Measurements from ENCODE around the gene PLEKHA5. TPM values are rescaled to one million over a fixed set of nuclear protein-coding genes. Genes with fewer than 3 reads are reported as not detected.
"Not testable (repeated sequence)": the region's sequence is repeated elsewhere in the genome, so short reads cannot be mapped to it uniquely, and the experiment has no call there.

The PLEKHA5 gene
- total RNA-seq, 1 experiment from 2014 or later, result 14.0 TPM

- CTCF ChIA-PET, result no interaction called here
- DNase-seq (ENCODE audit: low spot score), result no peak
- POLR2A ChIA-PET (ENCODE audit: low non-redundant PET), result no interaction called here
- no peak overlapping the region for H3K27ac ChIP-seq (ENCODE audit: low read depth, low read length, poor library complexity, severe bottlenecking)
- no TSS peak for BruUV-seq (replicated peaks)
- H3K27me3 ChIP-seq (replicated peaks; ENCODE audit: insufficient read depth, low read depth, low read length, poor library complexity), result no peaks in the 10 kb centered on the region
- TF ChIP-seq CTCF (conservative IDR thresholded peaks at IDR 0.05; ENCODE audit: low read depth, low read length) (no peak), EZH2 (IDR thresholded peaks at IDR 0.05; ENCODE audit: borderline replicate concordance, low read depth, low read length, poor library complexity, severe bottlenecking) (no peak)
- no peaks in the 10 kb centered on the region for H3K4me1 ChIP-seq (ENCODE audit: insufficient read depth, low read length, poor library complexity, severe bottlenecking)
- H3K9me3 ChIP-seq (ENCODE audit: low read depth, low read length, poor library complexity, severe bottlenecking), result no peaks in the 10 kb centered on the region
- intact Hi-C loops (cut with micrococcal nuclease; ENCODE audit: unreplicated experiment), result no loop called here
- H3K4me3 ChIP-seq (ENCODE audit: low read depth, low read length, poor library complexity, severe bottlenecking), result no peak overlapping the region
- no peaks in the 10 kb centered on the region for H3K36me3 ChIP-seq (ENCODE audit: insufficient read depth, low read length, poor library complexity, severe bottlenecking)
Observed at GRCh38 chr12:19169222-19169621, 39.7 kb downstream of the PLEKHA5 start.

- H3K36me3 ChIP-seq (ENCODE audit: insufficient read depth, low read length, poor library complexity, severe bottlenecking); H3K27ac ChIP-seq (ENCODE audit: low read depth, low read length, poor library complexity, severe bottlenecking); H3K4me3 ChIP-seq (ENCODE audit: low read depth, low read length, poor library complexity, severe bottlenecking); intact Hi-C loops (cut with micrococcal nuclease; ENCODE audit: unreplicated experiment); CTCF ChIA-PET; BruUV-seq (replicated peaks); POLR2A ChIA-PET (ENCODE audit: low non-redundant PET); H3K4me1 ChIP-seq (ENCODE audit: insufficient read depth, low read length, poor library complexity, severe bottlenecking); DNase-seq (ENCODE audit: low spot score); H3K9me3 ChIP-seq (ENCODE audit: low read depth, low read length, poor library complexity, severe bottlenecking); H3K27me3 ChIP-seq (replicated peaks; ENCODE audit: insufficient read depth, low read depth, low read length, poor library complexity): not testable (repeated sequence)
Observed at GRCh38 chr12:19170286-19170685, 40.8 kb downstream of the PLEKHA5 start.

- no peak for DNase-seq (ENCODE audit: low spot score)
- H3K9me3 ChIP-seq (ENCODE audit: low read depth, low read length, poor library complexity, severe bottlenecking), result no peaks in the 10 kb centered on the region
- ChIA-PET POLR2A (ENCODE audit: low non-redundant PET) (no interaction called here), CTCF (no interaction called here)
- no peaks in the 10 kb centered on the region for H3K4me1 ChIP-seq (ENCODE audit: insufficient read depth, low read length, poor library complexity, severe bottlenecking)
- TF ChIP-seq CTCF (conservative IDR thresholded peaks at IDR 0.05; ENCODE audit: low read depth, low read length), result no peak
- TF ChIP-seq EZH2 (IDR thresholded peaks at IDR 0.05; ENCODE audit: borderline replicate concordance, low read depth, low read length, poor library complexity, severe bottlenecking), result no peak
- no peaks in the 10 kb centered on the region for H3K27me3 ChIP-seq (replicated peaks; ENCODE audit: insufficient read depth, low read depth, low read length, poor library complexity)
- intact Hi-C loops (cut with micrococcal nuclease; ENCODE audit: unreplicated experiment), result no loop called here
- no peak overlapping the region for H3K27ac ChIP-seq (ENCODE audit: low read depth, low read length, poor library complexity, severe bottlenecking)
- H3K36me3 ChIP-seq (ENCODE audit: insufficient read depth, low read length, poor library complexity, severe bottlenecking), result no peaks in the 10 kb centered on the region
- BruUV-seq (replicated peaks), result no TSS peak
- no peak overlapping the region for H3K4me3 ChIP-seq (ENCODE audit: low read depth, low read length, poor library complexity, severe bottlenecking)
Observed at GRCh38 chr12:19171731-19172130, 42.2 kb downstream of the PLEKHA5 start.

GRCh38 chr12:19177754-19178153 is 48.2 kb downstream of the PLEKHA5 start:
- Histone ChIP-seq H3K27me3 (replicated peaks; ENCODE audit: insufficient read depth, low read depth, low read length, poor library complexity) (no peaks in the 10 kb centered on the region), H3K36me3 (ENCODE audit: insufficient read depth, low read length, poor library complexity, severe bottlenecking) (no peaks in the 10 kb centered on the region), H3K9me3 (ENCODE audit: low read depth, low read length, poor library complexity, severe bottlenecking) (no peaks in the 10 kb centered on the region), H3K27ac (ENCODE audit: low read depth, low read length, poor library complexity, severe bottlenecking) (no peak overlapping the region), H3K4me3 (ENCODE audit: low read depth, low read length, poor library complexity, severe bottlenecking) (no peak overlapping the region), H3K4me1 (ENCODE audit: insufficient read depth, low read length, poor library complexity, severe bottlenecking) (peaks cover 30% of the 10 kb centered on the region)
- intact Hi-C loops (cut with micrococcal nuclease; ENCODE audit: unreplicated experiment), result no loop called here
- TF ChIP-seq EZH2 (IDR thresholded peaks at IDR 0.05; ENCODE audit: borderline replicate concordance, low read depth, low read length, poor library complexity, severe bottlenecking) (no peak), CTCF (conservative IDR thresholded peaks at IDR 0.05; ENCODE audit: low read depth, low read length) (no peak)
- no TSS peak for BruUV-seq (replicated peaks)
- CTCF ChIA-PET, result no interaction called here
- POLR2A ChIA-PET (ENCODE audit: low non-redundant PET), result interaction anchor here (0.7 kb wide), 1 partner anchor 1265 kb away, joined by 3 read pairs; no protein-coding TSS in a partner anchor
- DNase-seq (ENCODE audit: low spot score), result no peak

All from A673 (cell line).